GM13977 (cell line): Measurements from ENCODE around the gene C16orf74.

Source experiments
- DNase-seq: peaks from one replicate; pipeline ENCODE4 v3.0.0; 2012; ENCODE audit warnings: low spot score
- in situ Hi-C: fragments of 300-500 bp; cut with MboI; formaldehyde crosslinking; loops from one replicate; pipeline ENCODE4 v1.12.0; 2022; ENCODE audit warnings: low sequenced_read_pairs, low pct_unique_long_range_greater_than_20kb, mixed read lengths, inconsistent platforms; ENCODE audit not compliant: unreplicated experiment
- TF ChIP-seq, protein P1 (sequence below): IDR thresholded peaks from 2 replicates; pipeline ENCODE4 v1.5.1; 2012; ENCODE audit warnings: mild to moderate bottlenecking, control low read depth; ENCODE audit not compliant: insufficient read depth; ENCODE audit errors: extremely low read depth, missing control alignments

Gene C16orf74

DNA sequence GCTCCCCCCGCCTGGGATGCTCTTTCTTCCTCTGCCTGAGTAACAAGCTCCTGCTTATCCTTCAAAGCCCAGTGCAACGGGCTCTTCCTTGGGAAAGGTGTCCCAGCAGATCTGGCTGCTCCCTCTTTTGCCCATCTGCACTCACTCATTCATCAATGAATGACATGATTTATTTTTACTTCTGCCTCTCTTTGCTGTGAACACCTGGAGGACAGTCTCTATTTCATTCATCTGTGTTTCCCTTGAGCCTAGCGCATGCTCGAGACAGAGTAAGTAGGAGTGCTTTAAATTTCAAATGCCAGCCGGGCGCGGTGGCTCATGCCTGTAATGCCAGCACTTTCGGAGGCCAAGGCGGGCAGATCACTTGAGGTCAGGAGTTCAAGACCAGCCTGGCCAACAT lies 40.2 kb downstream of the C16orf74 start:
- no peak for DNase-seq
- TF ChIP-seq, protein P1, sequence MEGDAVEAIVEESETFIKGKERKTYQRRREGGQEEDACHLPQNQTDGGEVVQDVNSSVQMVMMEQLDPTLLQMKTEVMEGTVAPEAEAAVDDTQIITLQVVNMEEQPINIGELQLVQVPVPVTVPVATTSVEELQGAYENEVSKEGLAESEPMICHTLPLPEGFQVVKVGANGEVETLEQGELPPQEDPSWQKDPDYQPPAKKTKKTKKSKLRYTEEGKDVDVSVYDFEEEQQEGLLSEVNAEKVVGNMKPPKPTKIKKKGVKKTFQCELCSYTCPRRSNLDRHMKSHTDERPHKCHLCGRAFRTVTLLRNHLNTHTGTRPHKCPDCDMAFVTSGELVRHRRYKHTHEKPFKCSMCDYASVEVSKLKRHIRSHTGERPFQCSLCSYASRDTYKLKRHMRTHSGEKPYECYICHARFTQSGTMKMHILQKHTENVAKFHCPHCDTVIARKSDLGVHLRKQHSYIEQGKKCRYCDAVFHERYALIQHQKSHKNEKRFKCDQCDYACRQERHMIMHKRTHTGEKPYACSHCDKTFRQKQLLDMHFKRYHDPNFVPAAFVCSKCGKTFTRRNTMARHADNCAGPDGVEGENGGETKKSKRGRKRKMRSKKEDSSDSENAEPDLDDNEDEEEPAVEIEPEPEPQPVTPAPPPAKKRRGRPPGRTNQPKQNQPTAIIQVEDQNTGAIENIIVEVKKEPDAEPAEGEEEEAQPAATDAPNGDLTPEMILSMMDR = no peak
- in situ Hi-C loops = no loop called here

GRCh38 chr16:85709766-85710585 lies 40.9 kb downstream of the C16orf74 start:
- DNase-seq = no peak
- in situ Hi-C loops = no loop called here
- TF ChIP-seq, protein P1 = no peak

DNA sequence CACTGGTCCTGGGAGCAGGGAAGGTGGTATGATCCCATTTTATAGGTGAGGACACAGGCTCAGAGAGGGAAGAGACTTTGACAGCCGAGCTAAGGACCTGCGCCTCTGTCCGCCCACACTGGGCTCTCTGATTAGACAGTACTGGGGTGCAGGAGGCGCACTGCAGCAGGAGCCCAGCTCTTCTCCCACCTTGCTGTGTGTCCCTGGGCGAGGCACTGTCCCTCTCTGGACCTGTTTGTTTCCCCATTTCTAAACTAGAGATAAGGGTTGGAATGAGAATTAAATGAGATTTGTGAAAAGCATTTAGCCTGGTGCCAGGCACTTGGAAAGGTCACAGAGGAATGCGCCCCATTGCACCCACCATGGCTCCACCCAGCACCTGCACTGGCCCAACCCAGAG lies 42.6 kb downstream of the C16orf74 start:
- DNase-seq = no peak
- in situ Hi-C loops = no loop called here
- TF ChIP-seq, protein P1 = no peak

DNA sequence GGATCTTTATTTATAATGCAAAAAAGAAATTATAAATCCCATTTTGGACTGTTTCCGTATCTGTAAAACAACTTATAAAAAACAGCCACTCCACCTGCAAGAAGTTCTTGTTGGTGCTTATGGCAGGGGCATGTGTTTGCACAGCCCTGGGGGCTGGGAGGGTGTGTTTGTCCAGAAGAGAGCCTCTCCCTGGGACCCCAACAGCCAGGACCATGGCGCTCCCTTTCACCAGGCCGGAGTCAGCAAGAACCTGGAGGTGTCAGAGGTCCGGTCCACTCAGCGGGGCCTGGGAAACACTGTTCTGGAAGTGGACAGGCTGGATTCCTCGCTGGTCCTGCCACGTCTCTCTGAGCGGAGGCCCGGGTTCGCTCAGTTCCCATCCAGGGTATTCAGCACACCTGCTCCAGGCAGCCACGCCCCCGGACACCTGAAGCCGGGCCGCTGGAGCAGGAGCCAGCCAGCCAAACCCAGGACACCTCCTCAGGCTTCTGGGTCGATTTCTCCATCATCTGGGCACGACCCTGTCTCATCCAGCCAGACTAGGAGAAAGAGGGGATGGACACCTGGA lies 43.3 kb downstream of the C16orf74 start:
- TF ChIP-seq, protein P1 = no peak
- DNase-seq = no peak
- in situ Hi-C loops = no loop called here

DNA sequence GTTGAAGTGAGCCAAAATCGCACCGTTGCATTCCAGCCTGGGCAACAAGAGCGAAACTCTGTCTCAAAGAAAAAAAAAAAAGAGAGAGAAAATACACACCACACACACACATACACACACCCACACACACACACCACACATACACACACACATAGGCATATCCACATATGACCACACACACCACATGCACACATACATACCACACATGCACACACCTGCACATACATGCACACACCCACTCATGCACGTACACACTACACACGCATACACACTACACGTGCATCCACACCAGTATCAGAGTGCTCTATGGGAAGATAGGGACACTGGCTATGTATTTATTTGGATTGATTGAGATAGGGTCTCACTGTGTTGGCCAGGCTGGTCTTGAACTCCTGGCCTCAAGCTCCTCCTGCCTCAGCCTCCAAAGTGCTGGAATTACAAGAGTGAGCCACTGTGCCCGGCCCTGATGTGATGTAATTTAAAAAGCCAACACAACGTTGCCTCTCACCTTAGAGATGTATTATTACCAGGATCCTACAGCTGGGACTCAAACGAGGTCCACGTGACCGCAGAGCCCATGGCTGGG lies 44.4 kb downstream of the C16orf74 start:
- TF ChIP-seq, protein P1 = no peak
- in situ Hi-C loops = no loop called here
- DNase-seq = no peak

DNA sequence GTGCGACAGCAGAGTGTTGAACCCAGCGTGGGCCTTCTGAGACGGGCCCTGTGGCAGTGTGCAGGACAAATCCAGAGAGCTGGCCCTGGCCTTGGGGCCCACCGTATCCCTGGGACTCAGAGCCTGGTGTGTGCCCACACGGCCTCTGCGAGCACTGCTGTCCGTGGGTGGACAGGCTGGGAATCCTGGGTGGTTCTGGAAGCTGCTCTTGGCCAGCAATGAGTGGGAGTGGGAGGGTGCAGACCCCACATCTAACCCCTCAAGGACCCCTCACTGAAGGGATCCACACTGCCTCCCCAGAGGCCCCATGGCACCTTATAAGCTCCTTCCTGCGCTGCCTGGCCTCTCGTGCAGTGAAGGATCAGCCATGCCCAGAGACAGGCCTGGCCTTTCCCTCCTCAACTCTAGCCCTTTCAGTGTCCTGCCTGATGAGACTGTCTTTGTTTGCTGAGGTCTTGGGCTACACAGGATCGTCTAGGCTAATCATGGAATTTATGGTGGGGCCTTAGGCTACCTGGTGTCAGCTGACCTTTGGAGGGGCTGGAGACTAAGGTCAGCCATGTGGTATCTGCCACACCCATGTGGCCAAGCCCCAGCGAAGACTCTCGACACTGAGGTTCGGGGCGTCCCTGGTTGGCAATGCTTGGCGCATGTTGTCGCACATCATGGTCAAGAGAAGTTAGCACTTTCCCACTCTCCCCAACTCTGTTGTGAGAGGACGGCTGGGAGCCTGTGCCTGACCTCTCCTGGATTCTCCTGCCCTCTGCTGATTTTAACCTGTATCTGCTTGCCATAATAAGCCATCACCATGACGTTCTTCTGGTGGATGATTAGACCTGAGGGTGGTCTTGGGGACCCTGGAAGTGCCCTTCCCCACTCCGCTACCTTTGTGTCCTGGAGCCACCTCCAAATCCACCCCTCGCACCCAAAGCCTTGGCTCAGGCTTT lies 45.7 kb downstream of the C16orf74 start:
- no peak for DNase-seq
- TF ChIP-seq, protein P1 = no peak
- in situ Hi-C loops = no loop called here
